Stimulated activated CD8-positive, alpha-beta memory T cell treated with anti-CD3 and anti-CD28 coated beads, Interleukin-4, amount 100 ng/mL, for 4 hours (primary cell): Measurements from ENCODE around the gene ENPP3.

Experiments used
- DNase-seq, 2 donors: peaks; one replicate each; pipeline ENCODE4 v3.0.0-alpha.2; 2020; ENCODE audit warnings: low read depth in 2 of 2, low spot score in 1 of 2

Gene ENPP3

DNA sequence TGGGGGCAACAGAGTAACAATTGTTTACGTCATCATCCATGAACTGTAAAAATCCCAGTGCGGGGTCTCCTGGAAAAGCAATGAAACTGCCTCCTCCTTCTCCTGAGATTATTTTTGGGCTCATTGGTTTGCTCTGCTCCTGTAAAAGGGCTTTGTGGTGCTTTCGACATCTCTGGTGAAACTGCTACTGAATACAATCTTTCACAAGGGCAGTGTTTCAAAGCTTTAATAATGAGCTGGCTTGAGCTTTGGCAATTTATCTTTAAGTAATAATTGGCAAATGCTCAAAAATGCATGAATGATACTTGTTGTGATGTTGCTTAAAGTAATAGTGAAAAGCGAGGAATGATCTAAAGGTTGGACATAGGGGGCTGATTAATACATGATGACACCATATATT is 127.2 kb downstream of the ENPP3 start:
- DNase-seq: no peak

DNA sequence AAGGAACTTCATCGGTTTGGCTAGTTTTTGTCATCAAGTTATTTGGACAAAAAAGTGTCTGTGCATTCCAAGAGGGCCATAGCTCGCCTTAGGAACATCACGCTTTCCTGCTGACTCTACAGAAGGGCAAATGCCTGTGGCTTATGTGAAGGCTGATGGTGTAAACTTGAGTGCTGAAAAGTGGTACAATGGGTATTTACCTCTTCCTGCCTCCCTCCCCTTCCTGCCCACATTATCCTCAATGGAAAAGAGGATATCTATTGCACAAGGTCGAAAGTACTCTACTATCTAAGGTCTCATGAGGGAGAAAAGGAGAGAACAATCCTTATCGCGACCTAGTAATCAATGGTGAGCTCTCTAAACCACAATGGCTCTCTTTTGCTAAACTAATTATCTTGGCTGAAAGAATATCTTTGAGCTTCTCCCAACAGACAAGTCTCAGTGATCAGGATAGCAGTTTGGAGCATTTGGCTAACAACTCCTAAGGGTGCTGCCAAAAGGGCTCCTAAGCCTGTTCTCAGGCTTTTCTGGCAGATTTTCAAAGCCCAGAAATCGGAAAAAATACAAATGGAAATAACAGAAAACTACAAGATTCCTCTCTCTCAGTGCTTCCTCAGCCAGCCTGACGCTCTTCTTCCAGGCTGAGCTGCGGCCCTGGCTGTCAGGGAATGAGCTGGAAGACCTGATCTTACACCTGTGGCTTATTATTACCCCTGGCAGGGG is 128.1 kb downstream of the ENPP3 start:
- DNase-seq: no peak

- no peak for DNase-seq
Observed at GRCh38 chr6:131765804-131766135, 128.7 kb downstream of the ENPP3 start.

DNA sequence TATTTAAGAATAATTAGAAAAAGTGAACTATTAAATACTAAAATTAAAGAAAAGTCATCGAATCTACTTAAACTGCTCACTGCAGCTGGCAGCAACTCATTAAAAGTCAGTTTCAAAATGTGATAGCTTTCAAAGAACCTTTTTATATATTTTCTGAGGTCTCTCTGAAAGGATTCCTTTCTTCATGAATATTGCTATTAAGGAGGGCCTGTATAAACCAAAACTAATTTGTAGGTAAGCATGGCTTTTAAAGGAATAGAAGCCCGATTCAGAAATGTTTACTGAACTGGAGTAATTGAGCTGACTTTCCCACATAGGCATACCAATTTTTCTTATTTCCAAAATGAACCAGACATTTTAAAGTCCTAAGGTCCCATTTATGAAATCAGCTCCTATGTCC is 129.5 kb downstream of the ENPP3 start:
- no peak for DNase-seq

GRCh38 chr6:131768964-131769363 is 131.9 kb downstream of the ENPP3 start:
- no peak for DNase-seq

- DNase-seq: no peak
Observed at GRCh38 chr6:131769385-131770141, 132.5 kb downstream of the ENPP3 start.

DNA sequence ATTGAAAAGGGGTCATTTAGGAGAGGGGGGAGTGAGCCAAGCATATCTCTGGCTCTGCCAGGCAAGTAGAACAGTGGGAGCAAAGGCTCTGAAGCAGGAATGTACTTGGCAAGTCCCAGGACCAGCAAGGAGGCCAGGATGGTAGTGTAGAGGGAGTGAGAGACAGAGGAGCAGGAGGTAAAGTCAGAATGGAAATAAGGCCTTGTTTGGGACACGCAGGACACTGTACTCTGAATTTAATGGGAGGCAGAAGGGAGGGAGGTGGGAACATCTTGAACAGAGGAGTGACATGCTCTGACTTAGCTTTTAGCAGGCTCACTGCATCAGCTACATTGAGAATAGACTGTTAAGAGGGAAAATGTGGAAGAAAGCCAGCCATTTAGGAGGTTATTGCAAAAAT is 133.7 kb downstream of the ENPP3 start:
- no peak for DNase-seq

GRCh38 chr6:131773284-131773950 is 136.3 kb downstream of the ENPP3 start:
- no peak for DNase-seq

DNA sequence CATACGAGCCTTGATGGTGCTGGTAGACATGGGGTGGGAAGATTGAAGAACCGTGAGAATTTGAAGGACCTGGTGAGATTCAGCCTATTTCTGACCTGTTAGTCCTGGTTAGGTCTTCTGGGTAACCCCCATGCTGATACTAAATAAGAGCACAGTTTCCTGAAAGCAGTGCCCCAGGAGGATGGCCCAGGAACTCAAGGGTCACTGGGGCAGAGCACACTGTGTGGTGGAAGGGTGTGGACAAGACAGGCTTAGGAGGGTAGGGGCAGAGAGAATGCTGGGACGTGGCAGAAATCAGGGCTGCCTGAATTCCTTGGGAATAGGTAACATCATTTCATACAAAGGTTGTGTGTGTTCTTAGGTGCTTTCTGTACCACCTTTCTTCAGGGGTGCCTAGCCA is 138.8 kb downstream of the ENPP3 start:
- DNase-seq: no peak

DNA sequence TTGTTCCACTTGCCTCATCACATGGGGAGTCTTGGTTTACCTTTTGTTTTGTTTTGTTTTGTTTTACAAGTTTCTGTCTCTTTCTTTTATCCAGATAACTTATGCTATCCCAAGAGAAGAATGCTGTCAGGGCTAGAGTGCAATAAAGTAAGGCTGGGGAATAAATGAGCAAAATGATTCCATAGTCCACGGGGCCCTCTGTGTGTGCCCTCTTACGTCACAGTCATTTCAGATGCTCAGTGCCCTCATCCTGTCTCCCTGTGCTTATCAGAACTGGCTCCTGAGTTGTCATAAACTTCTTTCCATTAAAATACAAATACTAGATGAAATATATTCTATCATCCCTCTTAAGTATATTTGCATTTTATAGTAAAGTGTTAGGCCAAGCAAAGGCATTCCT is 139.9 kb downstream of the ENPP3 start:
- no peak for DNase-seq

GRCh38 chr6:131778169-131778568 is 141.1 kb downstream of the ENPP3 start:
- no peak for DNase-seq

DNA sequence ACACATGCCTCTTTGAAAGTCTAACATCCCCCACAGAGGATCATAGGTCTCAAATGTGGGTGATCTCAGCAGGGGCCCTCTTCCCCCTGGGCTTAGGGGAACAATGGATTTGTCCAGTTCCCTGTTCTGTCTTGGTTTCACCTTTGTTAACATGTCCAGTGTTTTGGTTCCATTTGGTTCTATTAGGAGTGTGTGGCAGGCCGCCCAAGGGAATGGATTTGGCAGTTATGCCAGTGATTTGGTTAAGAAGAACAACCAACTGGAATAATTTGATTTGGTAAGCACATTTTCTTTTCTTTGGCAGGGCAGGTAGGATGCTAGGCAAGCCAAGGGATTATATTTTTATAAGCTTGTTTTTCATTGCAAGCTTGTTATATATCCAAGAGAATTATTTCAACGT is 142.2 kb downstream of the ENPP3 start:
- DNase-seq: no peak

DNA sequence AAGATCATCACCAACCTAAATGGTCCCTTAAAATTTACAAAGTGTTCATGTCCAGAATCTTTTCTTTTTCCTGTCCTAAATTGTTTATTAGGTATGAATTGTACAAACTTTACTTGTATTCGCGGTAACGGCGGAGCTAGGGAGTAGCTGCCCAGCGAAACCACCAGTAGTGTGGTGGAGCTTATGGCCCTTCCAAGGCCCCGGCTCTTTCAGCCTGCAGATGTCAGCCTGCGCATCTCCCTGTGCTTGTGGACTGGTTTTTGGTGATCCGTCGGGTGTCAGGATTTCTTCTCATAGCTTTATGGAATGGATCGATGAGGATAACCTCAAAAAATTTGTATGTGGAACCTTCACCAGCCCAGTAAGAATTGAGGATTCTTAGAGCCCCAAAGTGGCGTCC is 143.5 kb downstream of the ENPP3 start:
- DNase-seq: no peak

- no peak for DNase-seq
Observed at GRCh38 chr6:131781687-131782086, 144.6 kb downstream of the ENPP3 start.

DNA sequence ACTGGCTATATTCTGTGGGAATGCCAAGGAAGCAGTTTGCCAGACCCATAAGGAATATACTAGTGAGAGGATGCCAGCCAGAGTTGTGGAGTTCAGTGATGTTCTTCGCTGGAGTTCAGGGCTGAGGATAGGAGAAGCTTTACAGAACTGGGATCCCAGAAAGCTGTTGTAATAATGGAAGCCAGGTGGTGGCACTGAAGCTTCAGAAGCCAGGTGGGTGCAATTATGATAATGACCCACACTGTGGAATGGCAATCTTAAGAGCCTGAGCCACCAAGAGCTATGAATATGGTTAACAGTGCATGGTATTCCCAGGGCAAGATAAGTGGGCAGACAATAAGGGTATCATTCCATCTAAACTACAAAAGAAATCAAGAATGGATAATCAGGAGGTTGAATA is 145.7 kb downstream of the ENPP3 start:
- DNase-seq: no peak

GRCh38 chr6:131784561-131784960 is 147.5 kb downstream of the ENPP3 start:
- no peak for DNase-seq

GRCh38 chr6:131787079-131787478 is 150.0 kb downstream of the ENPP3 start:
- no peak for DNase-seq

DNA sequence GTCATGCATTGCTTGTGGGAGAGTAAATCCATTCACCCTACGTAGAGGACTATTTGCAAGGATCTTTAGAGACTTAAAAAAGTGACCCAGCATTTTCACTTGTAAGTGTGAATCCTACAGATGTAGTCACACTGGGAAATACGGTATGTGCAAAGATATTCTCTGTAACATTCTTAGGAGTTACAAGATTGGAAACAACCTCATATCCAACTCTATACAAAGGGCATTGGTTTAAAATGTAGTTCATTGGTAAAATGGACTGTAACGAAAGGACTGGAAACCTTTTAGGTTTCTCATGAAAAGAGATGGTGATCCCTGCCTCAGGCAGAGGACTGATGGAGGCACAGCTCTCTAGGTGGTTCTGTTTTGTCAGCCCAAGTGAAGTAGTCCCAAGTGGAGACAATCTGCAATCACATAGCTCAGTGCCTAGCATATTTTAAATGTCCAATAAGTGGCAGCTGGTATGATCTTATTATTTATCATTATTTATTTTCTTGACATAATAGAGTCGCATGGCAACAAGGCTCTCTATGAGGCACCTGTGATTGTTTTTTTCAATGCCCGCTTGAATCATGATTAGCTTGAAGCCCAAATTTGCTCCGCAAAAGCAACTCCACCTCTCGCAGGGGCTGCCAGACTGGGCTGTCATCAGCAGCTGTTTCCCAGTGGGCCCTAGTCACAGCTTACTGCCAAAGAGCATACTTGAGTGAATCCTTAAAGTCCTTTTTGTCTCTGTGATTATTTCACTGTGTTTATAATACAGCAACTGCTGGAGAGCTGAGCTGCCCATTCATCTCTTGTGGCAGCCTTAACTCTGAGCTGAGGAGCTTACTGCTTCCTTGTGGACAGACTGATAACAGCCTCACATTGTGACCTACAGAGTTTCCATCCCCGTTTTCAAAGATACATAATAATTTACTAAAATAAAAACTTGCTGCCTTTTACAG is 150.9 kb downstream of the ENPP3 start:
- no peak for DNase-seq

DNA sequence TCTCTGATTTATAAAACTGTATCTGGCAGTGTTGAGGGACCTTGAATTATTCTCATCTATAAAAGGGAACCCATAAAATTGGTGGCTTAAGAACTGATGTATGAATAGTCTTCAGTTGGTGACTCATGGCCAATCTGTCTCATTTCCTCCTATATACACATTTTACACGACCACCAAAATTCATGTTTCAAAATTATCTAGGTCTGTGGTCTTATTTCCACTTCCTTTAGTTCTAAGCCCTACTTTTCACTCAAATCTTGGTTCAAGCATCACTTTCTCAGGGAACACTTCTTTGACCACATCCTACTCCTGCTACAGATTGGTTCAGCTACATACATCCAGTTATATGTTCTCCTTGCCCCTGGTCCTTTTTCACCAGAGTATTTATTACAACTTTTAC is 152.1 kb downstream of the ENPP3 start:
- no peak for DNase-seq

DNA sequence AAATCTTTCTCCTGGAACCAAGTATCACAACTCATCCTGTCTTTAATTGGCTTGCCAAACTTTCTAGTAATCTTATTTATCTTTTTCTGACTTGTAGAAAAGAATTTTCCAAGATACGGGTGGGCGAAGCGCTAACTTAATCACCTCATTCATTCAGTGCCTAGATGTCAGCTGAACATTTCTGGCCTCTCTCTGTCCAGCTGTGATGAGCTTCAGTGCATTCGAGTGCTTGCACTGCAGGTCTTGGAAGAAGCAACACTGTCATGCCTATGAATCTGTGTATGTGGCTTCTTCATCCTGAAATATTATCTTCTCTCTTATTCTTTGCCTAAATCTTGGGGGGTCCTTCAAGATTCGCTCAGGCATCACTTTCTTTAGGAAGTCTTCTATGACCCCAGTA is 154.4 kb downstream of the ENPP3 start:
- no peak for DNase-seq

DNA sequence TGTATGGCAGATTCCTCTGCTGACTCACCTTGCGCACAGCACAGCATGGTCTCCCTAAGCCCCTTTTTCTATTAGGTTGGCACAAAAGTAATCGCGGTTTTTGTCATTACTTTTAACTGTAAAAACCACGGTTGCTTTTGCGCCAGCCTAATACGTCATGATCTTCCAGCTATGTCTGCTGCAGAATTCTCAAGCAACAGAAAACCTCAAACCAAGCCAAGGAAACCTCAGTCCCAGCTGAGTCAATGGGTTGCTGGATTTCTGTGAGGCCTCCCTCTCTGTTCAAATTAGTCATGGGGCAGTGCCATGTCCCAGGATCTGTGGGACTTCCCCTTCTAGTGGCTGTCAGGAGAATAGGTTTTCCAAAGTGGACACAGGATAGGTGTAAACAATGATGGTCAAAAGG is 155.0 kb downstream of the ENPP3 start:
- no peak for DNase-seq
